ENCODE measurements around the gene PDE12. TPM values are rescaled to one million over a fixed set of nuclear protein-coding genes. Genes with fewer than 3 reads are reported as not detected.

The PDE12 gene
- total and polyA plus RNA-seq, 2 of the 13 experiments (the other 11 are each of a cell fraction or from before 2014, with no cell fraction given) = 9.0 to 17.8 TPM

DNA sequence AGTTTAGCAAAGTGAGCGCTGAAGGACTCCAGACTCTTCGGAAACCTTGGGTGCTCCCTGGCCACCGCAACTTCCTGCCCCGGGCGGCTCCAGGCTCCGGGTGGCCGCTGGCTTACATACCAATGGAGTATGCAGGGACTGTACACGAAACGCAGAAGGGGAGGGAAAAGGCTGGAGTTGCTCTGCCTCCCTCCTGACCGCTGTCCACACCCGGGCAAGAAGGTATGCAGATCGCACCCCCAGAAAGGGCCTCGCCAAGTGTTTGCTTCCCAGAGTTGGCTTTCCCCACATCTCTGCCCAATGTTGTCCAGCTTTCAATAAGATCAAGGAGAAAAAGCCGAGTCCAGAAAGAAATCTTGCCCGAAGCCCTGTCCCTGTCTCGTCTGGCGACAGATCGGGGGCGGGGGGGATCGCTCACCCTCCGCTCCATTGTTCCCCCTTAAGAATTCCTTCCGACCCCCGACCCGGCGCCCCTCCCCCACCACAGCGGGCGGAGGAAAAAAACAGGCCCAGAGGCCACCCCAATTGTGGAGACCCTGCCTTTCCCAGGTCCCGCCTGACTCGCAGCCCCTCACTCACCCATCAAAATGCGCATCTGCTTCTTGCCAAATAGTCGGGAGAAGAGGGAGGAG lies 40.5 kb downstream of the PDE12 start (continued):
- TF ChIP-seq, protein P1, sequence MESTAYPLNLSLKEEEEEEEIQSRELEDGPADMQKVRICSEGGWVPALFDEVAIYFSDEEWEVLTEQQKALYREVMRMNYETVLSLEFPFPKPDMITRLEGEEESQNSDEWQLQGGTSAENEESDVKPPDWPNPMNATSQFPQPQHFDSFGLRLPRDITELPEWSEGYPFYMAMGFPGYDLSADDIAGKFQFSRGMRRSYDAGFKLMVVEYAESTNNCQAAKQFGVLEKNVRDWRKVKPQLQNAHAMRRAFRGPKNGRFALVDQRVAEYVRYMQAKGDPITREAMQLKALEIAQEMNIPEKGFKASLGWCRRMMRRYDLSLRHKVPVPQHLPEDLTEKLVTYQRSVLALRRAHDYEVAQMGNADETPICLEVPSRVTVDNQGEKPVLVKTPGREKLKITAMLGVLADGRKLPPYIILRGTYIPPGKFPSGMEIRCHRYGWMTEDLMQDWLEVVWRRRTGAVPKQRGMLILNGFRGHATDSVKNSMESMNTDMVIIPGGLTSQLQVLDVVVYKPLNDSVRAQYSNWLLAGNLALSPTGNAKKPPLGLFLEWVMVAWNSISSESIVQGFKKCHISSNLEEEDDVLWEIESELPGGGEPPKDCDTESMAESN (CRISPR knock-in tag; conservative IDR thresholded peaks at IDR 0.05) = no peak
- TF ChIP-seq HDAC1 (CRISPR knock-in tag; IDR thresholded peaks at IDR 0.05) (0 out of 2 replicates have a peak, but pooled peaks have one; percentile 44), FOXK2 (IDR thresholded peaks at IDR 0.05) (no peak), ZNF557 (CRISPR knock-in tag; IDR thresholded peaks at IDR 0.05) (no peak), KMT2A (CRISPR knock-in tag; IDR thresholded peaks at IDR 0.05) (no peak), TP53 (CRISPR knock-in tag; conservative IDR thresholded peaks at IDR 0.05) (no peak), POGZ (CRISPR knock-in tag; IDR thresholded peaks at IDR 0.05) (no peak), ZNF713 (CRISPR knock-in tag; IDR thresholded peaks at IDR 0.05) (no peak), ZNF562 (CRISPR knock-in tag; IDR thresholded peaks at IDR 0.05; ENCODE audit: borderline replicate concordance) (no peak), HMG20A (CRISPR knock-in tag; IDR thresholded peaks at IDR 0.05; ENCODE audit: borderline replicate concordance) (no peak), MBD4 (IDR thresholded peaks at IDR 0.05; ENCODE audit: borderline replicate concordance, low read length) (no peak), GFI1 (CRISPR knock-in tag; IDR thresholded peaks at IDR 0.05; ENCODE audit: borderline replicate concordance) (peak; percentile 56; the same call in 1 of the 2 replicates), IRF2 (CRISPR knock-in tag; IDR thresholded peaks at IDR 0.05) (no peak), ZNF564 (CRISPR knock-in tag; IDR thresholded peaks at IDR 0.05) (peak; percentile 35; the same call in 1 of the 2 replicates)
- TF ChIP-seq, protein P2, sequence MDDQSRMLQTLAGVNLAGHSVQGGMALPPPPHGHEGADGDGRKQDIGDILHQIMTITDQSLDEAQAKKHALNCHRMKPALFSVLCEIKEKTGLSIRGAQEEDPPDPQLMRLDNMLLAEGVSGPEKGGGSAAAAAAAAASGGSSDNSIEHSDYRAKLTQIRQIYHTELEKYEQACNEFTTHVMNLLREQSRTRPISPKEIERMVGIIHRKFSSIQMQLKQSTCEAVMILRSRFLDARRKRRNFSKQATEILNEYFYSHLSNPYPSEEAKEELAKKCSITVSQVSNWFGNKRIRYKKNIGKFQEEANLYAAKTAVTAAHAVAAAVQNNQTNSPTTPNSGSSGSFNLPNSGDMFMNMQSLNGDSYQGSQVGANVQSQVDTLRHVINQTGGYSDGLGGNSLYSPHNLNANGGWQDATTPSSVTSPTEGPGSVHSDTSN (CRISPR knock-in tag; IDR thresholded peaks at IDR 0.05; ENCODE audit: borderline replicate concordance) = no peak
- TF ChIP-seq, protein P3, sequence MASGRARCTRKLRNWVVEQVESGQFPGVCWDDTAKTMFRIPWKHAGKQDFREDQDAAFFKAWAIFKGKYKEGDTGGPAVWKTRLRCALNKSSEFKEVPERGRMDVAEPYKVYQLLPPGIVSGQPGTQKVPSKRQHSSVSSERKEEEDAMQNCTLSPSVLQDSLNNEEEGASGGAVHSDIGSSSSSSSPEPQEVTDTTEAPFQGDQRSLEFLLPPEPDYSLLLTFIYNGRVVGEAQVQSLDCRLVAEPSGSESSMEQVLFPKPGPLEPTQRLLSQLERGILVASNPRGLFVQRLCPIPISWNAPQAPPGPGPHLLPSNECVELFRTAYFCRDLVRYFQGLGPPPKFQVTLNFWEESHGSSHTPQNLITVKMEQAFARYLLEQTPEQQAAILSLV (CRISPR knock-in tag; IDR thresholded peaks at IDR 0.05; ENCODE audit: borderline replicate concordance) = no peak; the same call in 1 of the 2 replicates
- TF ChIP-seq, protein P4, sequence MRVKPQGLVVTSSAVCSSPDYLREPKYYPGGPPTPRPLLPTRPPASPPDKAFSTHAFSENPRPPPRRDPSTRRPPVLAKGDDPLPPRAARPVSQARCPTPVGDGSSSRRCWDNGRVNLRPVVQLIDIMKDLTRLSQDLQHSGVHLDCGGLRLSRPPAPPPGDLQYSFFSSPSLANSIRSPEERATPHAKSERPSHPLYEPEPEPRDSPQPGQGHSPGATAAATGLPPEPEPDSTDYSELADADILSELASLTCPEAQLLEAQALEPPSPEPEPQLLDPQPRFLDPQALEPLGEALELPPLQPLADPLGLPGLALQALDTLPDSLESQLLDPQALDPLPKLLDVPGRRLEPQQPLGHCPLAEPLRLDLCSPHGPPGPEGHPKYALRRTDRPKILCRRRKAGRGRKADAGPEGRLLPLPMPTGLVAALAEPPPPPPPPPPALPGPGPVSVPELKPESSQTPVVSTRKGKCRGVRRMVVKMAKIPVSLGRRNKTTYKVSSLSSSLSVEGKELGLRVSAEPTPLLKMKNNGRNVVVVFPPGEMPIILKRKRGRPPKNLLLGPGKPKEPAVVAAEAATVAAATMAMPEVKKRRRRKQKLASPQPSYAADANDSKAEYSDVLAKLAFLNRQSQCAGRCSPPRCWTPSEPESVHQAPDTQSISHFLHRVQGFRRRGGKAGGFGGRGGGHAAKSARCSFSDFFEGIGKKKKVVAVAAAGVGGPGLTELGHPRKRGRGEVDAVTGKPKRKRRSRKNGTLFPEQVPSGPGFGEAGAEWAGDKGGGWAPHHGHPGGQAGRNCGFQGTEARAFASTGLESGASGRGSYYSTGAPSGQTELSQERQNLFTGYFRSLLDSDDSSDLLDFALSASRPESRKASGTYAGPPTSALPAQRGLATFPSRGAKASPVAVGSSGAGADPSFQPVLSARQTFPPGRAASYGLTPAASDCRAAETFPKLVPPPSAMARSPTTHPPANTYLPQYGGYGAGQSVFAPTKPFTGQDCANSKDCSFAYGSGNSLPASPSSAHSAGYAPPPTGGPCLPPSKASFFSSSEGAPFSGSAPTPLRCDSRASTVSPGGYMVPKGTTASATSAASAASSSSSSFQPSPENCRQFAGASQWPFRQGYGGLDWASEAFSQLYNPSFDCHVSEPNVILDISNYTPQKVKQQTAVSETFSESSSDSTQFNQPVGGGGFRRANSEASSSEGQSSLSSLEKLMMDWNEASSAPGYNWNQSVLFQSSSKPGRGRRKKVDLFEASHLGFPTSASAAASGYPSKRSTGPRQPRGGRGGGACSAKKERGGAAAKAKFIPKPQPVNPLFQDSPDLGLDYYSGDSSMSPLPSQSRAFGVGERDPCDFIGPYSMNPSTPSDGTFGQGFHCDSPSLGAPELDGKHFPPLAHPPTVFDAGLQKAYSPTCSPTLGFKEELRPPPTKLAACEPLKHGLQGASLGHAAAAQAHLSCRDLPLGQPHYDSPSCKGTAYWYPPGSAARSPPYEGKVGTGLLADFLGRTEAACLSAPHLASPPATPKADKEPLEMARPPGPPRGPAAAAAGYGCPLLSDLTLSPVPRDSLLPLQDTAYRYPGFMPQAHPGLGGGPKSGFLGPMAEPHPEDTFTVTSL (CRISPR knock-in tag; IDR thresholded peaks at IDR 0.05; ENCODE audit: borderline replicate concordance) = no peak
- TF ChIP-seq, protein P5, sequence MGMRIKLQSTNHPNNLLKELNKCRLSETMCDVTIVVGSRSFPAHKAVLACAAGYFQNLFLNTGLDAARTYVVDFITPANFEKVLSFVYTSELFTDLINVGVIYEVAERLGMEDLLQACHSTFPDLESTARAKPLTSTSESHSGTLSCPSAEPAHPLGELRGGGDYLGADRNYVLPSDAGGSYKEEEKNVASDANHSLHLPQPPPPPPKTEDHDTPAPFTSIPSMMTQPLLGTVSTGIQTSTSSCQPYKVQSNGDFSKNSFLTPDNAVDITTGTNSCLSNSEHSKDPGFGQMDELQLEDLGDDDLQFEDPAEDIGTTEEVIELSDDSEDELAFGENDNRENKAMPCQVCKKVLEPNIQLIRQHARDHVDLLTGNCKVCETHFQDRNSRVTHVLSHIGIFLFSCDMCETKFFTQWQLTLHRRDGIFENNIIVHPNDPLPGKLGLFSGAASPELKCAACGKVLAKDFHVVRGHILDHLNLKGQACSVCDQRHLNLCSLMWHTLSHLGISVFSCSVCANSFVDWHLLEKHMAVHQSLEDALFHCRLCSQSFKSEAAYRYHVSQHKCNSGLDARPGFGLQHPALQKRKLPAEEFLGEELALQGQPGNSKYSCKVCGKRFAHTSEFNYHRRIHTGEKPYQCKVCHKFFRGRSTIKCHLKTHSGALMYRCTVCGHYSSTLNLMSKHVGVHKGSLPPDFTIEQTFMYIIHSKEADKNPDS (CRISPR knock-in tag; IDR thresholded peaks at IDR 0.05) = no peak

Data from HepG2 (cell line).